IMR-90 (cell line): ENCODE measurements around the gene NTRK2. TPM values are rescaled to one million over a fixed set of nuclear protein-coding genes. Genes with fewer than 3 reads are reported as not detected.

Experiments
- ATAC-seq: fragments of 200-7000 bp; cut with Tn5 transposase; 2 replicates; pipeline ENCODE4 v1.9.1; 2020; ENCODE audit warnings: low read depth, mild to moderate bottlenecking, moderate library complexity
- BruUV-seq: library from RNA; stranded (reverse); fragments of 400-500 nt; replicated peaks from 2 replicates; lab custom pipeline; 2021; lab: Mats Ljungman, UMichigan
- CTCF ChIA-PET: fragments of 300-600 bp; formaldehyde crosslinking; extraction: SDS; loops from one replicate; lab custom pipeline; 2021; ENCODE audit warnings: antibody characterized with exemption; lab: Yijun Ruan, JAX
- POLR2A ChIA-PET: fragments of 300-600 bp; sonication (Branson Sonifier 250); formaldehyde crosslinking; loops from one replicate; lab custom pipeline; 2022; ENCODE audit warnings: antibody characterized with exemption; ENCODE audit not compliant: unreplicated experiment; lab: Charles Lee
- DNase-seq: peaks from one replicate; pipeline ENCODE4 v3.0.0; 2013
- H2AFZ ChIP-seq: replicated peaks from 2 replicates; pipeline ENCODE3; 2013; ENCODE audit warnings: low read length, mild to moderate bottlenecking; ENCODE audit not compliant: poor library complexity
- H2AK5ac ChIP-seq: 2 replicates; pipeline ENCODE4 v1.6.1; 2013; ENCODE audit warnings: low read depth, low read length, inconsistent platforms
- H2AK9ac ChIP-seq: replicated peaks from 2 replicates; pipeline ENCODE3; 2013; ENCODE audit warnings: mild to moderate bottlenecking, low read depth, low read length, moderate library complexity; ENCODE audit not compliant: poor library complexity
- H2BK120ac ChIP-seq: 2 replicates; pipeline ENCODE4 v1.6.1; 2013; ENCODE audit warnings: low read depth, low read length, inconsistent platforms
- H2BK15ac ChIP-seq: 3 replicates; pipeline ENCODE4 v1.6.1; 2013; ENCODE audit warnings: low read depth, low read length, inconsistent platforms
- H2BK20ac ChIP-seq: 2 replicates; pipeline ENCODE4 v1.6.1; 2013; ENCODE audit warnings: low read depth, mild to moderate bottlenecking, inconsistent platforms, low read length, moderate library complexity
- H2BK5ac ChIP-seq: 2 replicates; pipeline ENCODE4 v1.6.1; 2013; ENCODE audit warnings: mild to moderate bottlenecking, low read depth, low read length, inconsistent platforms; ENCODE audit not compliant: poor library complexity, severe bottlenecking
- H3K14ac ChIP-seq: replicated peaks from 2 replicates; pipeline ENCODE4 v1.6.1; 2013; ENCODE audit warnings: low read depth, low read length, inconsistent platforms
- H3K18ac ChIP-seq: 2 replicates; pipeline ENCODE4 v1.6.1; 2013; ENCODE audit warnings: low read depth, low read length, control low read depth
- H3K23ac ChIP-seq: 2 replicates; pipeline ENCODE4 v1.6.1; 2013; ENCODE audit warnings: low read depth, low read length, inconsistent platforms
- H3K27ac ChIP-seq: 2 replicates; pipeline ENCODE4 v1.5.1; 2013; ENCODE audit warnings: mild to moderate bottlenecking, control low read depth, low read length; ENCODE audit not compliant: insufficient read depth
- H3K27me3 ChIP-seq: 2 replicates; pipeline ENCODE4 v1.6.1; 2013; ENCODE audit warnings: low read length; ENCODE audit not compliant: control insufficient read depth, insufficient read depth
- H3K36me3 ChIP-seq: 2 replicates; pipeline ENCODE4 v1.6.1; 2013; ENCODE audit warnings: low read length, mixed read lengths; ENCODE audit not compliant: control insufficient read depth, insufficient read depth
- H3K4ac ChIP-seq: 2 replicates; pipeline ENCODE4 v1.6.1; 2013; ENCODE audit warnings: low read depth, low read length, inconsistent platforms
- H3K4me1 ChIP-seq: 2 replicates; pipeline ENCODE4 v1.6.1; 2013; ENCODE audit warnings: low read length, mixed read lengths; ENCODE audit not compliant: control insufficient read depth, insufficient read depth
- H3K4me2 ChIP-seq: 2 replicates; pipeline ENCODE4 v1.6.1; 2013; ENCODE audit warnings: low read depth, mild to moderate bottlenecking, control low read depth, low read length, moderate library complexity
- H3K4me3 ChIP-seq: 2 replicates; pipeline ENCODE4 v1.5.1; 2013; ENCODE audit warnings: low read depth, mild to moderate bottlenecking, control low read depth, low read length, moderate library complexity; ENCODE audit not compliant: insufficient read depth
- H3K56ac ChIP-seq: 2 replicates; pipeline ENCODE4 v1.6.1; 2013; ENCODE audit warnings: low read length, inconsistent platforms; ENCODE audit not compliant: insufficient read depth; ENCODE audit errors: extremely low read depth
- H3K79me1 ChIP-seq, 2 experiments: 2 replicates each; pipeline ENCODE4 v1.6.1; 2013; ENCODE audit warnings: low read length in 2 of 2, inconsistent platforms in 1 of 2, low read depth in 1 of 2
- H3K9ac ChIP-seq: 2 replicates; pipeline ENCODE4 v1.6.1; 2013; ENCODE audit warnings: low read depth, low read length, control low read depth
- H3K9me1 ChIP-seq: 2 replicates; pipeline ENCODE4 v1.6.1; 2013; ENCODE audit warnings: low read length, inconsistent platforms; ENCODE audit not compliant: insufficient read depth
- H3K9me3 ChIP-seq: 2 replicates; pipeline ENCODE4 v1.6.1; 2013; ENCODE audit warnings: low read length; ENCODE audit not compliant: control insufficient read depth, insufficient read depth
- H4K20me1 ChIP-seq: 2 replicates; pipeline ENCODE4 v1.6.1; 2013; ENCODE audit warnings: low read length, inconsistent platforms; ENCODE audit not compliant: insufficient read depth
- H4K5ac ChIP-seq: 2 replicates; pipeline ENCODE4 v1.6.1; 2013; ENCODE audit warnings: mild to moderate bottlenecking, low read depth, low read length, control low read depth
- H4K8ac ChIP-seq, 2 experiments: 2 replicates each; pipeline ENCODE4 v1.6.1; 2013; ENCODE audit warnings: low read depth in 2 of 2, low read length in 2 of 2, control low read depth in 1 of 2, inconsistent platforms in 1 of 2
- H4K91ac ChIP-seq: 2 replicates; pipeline ENCODE4 v1.6.1; 2013; ENCODE audit warnings: low read depth, low read length, inconsistent platforms; ENCODE audit not compliant: insufficient read depth
- CEBPB ChIP-seq: IDR thresholded peaks from 2 replicates; pipeline ENCODE4 v1.6.1; 2012; ENCODE audit warnings: low read depth, low read length, improper control_type of control experiment
- MXI1 ChIP-seq: IDR thresholded peaks from 2 replicates; pipeline ENCODE4 v1.6.1; 2012; ENCODE audit warnings: low read depth, mild to moderate bottlenecking, low read length, moderate library complexity, borderline replicate concordance
- NFE2L2 ChIP-seq: fragments of 150-350 bp; IDR thresholded peaks from 2 replicates; pipeline ENCODE4 v1.6.1; 2016; ENCODE audit warnings: low read depth, mild to moderate bottlenecking, low read length
- POLR2A ChIP-seq: IDR thresholded peaks from 2 replicates; pipeline ENCODE4 v1.6.1; 2012; ENCODE audit warnings: mild to moderate bottlenecking, low read depth, low read length
- USF2 ChIP-seq: fragments of 150-350 bp; IDR thresholded peaks from 2 replicates; pipeline ENCODE4 v1.6.1; 2017; ENCODE audit warnings: mild to moderate bottlenecking, antibody characterized with exemption, low read length, low read depth
- whole genome bisulfite sequencing, 2 experiments: methylation state at CpG; one replicate each; pipeline versions ENCODE4 v1.1.5 to v1.1.7; 2013; ENCODE audit warnings: missing lambda C conversion rate in 2 of 2; ENCODE audit not compliant: insufficient read length in 1 of 2; ENCODE audit errors: extremely low coverage in 2 of 2; 5-methylcytosine and 5-hydroxymethylcytosine counted together
- dilution Hi-C: fragments of 300-500 bp; cut with HindIII; formaldehyde crosslinking; loops from one replicate; pipeline ENCODE4 v1.14.3; 2018; ENCODE audit warnings: low sequenced_read_pairs; ENCODE audit not compliant: unreplicated experiment
- in situ Hi-C: fragments of 300-500 bp; cut with MboI; formaldehyde crosslinking; loops from 3 replicates; pipeline ENCODE4 v1.14.3; 2019; ENCODE audit warnings: low sequenced_read_pairs, inconsistent platforms, mixed read lengths
- intact Hi-C: fragments of 100-400 bp; cut with micrococcal nuclease; formaldehyde crosslinking; loops from 2 replicates; pipeline ENCODE4 v1.10.0; 2022
- polyA plus RNA-seq, 3 experiments: library from polyadenylated mRNA; depleted of rRNA; stranded (reverse); fragments of >200 nt; gene quantifications; 2 replicates each; pipeline ENCODE4 v1.2.3, GENCODE V29; 2012; ENCODE audit warnings: low replicate concordance in 1 of 3
- total RNA-seq: library from RNA; depleted of rRNA; stranded (reverse); fragments of >200 nt; gene quantifications from 2 replicates; pipeline ENCODE4 v1.2.3, GENCODE V29; 2012
- TF ChIP-seq, protein P1 (sequence below): conservative IDR thresholded peaks from 2 replicates; pipeline ENCODE4 v1.5.1; 2012; ENCODE audit warnings: mild to moderate bottlenecking, low read depth, low read length, improper control_type of control experiment

NTRK2 gene
- total and polyA plus RNA-seq, 2 of the 4 experiments (the other 2 are of a cell fraction): under 0.01 to 0.02 TPM

- no peaks in the 10 kb centered on the region for H3K4me1 ChIP-seq
- peaks cover 15% of the 10 kb centered on the region for H3K27me3 ChIP-seq
- no peak overlapping the region for H3K18ac ChIP-seq
- no peak overlapping the region for H2AK9ac ChIP-seq
- no peak overlapping the region for H2BK120ac ChIP-seq
- H3K9me1 ChIP-seq: no peaks in the 10 kb centered on the region
- CTCF ChIA-PET: interaction anchor here (0.5 kb wide), 1 partner anchor 407 kb away, joined by 3 read pairs; no protein-coding TSS in a partner anchor
- no peaks in the 10 kb centered on the region for H3K9me3 ChIP-seq
- H2BK15ac ChIP-seq: no peak overlapping the region
- no peak overlapping the region for H4K8ac ChIP-seq
- no peak overlapping the region for H3K27ac ChIP-seq
- no peaks in the 10 kb centered on the region for H3K36me3 ChIP-seq
- no peaks in the 10 kb centered on the region for H3K79me1 ChIP-seq
- in situ Hi-C loops (no loop called here), intact Hi-C loops (loop anchor here (1.0 kb wide), 1 partner anchor 943 kb away; no protein-coding TSS in a partner anchor), dilution Hi-C loops (no loop called here)
- H4K91ac ChIP-seq: no peak overlapping the region
- peak overlapping the region; percentile 13 for H2AFZ ChIP-seq
- TF ChIP-seq, protein P1, sequence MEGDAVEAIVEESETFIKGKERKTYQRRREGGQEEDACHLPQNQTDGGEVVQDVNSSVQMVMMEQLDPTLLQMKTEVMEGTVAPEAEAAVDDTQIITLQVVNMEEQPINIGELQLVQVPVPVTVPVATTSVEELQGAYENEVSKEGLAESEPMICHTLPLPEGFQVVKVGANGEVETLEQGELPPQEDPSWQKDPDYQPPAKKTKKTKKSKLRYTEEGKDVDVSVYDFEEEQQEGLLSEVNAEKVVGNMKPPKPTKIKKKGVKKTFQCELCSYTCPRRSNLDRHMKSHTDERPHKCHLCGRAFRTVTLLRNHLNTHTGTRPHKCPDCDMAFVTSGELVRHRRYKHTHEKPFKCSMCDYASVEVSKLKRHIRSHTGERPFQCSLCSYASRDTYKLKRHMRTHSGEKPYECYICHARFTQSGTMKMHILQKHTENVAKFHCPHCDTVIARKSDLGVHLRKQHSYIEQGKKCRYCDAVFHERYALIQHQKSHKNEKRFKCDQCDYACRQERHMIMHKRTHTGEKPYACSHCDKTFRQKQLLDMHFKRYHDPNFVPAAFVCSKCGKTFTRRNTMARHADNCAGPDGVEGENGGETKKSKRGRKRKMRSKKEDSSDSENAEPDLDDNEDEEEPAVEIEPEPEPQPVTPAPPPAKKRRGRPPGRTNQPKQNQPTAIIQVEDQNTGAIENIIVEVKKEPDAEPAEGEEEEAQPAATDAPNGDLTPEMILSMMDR: peak; percentile 24; the same call in 1 of the 2 replicates
- TF ChIP-seq POLR2A (no peak), MXI1 (no peak), CEBPB (no peak), USF2 (no peak), NFE2L2 (no peak)
- H2BK5ac ChIP-seq: no peak overlapping the region
- no peak overlapping the region for H3K14ac ChIP-seq
- H4K5ac ChIP-seq: no peak overlapping the region
- 11% methylated on average over 12 of the region's 27 CpGs; no CpG with 5 or more reads in 1 of the 2 experiments for WGBS, 2 experiments
- H3K56ac ChIP-seq: no peak overlapping the region
- H2BK20ac ChIP-seq: no peak overlapping the region
- DNase-seq (peak; percentile 12), ATAC-seq (no peak)
- H3K9ac ChIP-seq: no peak overlapping the region
- no peak overlapping the region; the same call in 1 of the 2 replicates for H3K4me2 ChIP-seq
- H3K4me3 ChIP-seq: no peak overlapping the region
- no peak overlapping the region for H2AK5ac ChIP-seq
- no peaks in the 10 kb centered on the region; the same call in 1 of the 2 replicates for H4K20me1 ChIP-seq
- no peak overlapping the region for H3K4ac ChIP-seq
- no TSS peak for BruUV-seq
- no peak overlapping the region for H3K23ac ChIP-seq
- POLR2A ChIA-PET: no interaction called here
Observed at GRCh38 chr9:84667571-84668195, 1.8 kb upstream of the NTRK2 start.
